Measurements from ENCODE around the gene ZNF593.

Gene ZNF593

GRCh38 chr1:26169669-26170471 lies at the start of gene ZNF593:
Gene ZNF593, plus strand, starts transcription at chr1:26169908. Its CDS starts 76 bp downstream, at chr1:26169984.
- DNase-seq: peak; percentile 93

GRCh38 chr1:26121854-26122773 lies 47.6 kb upstream of the ZNF593 start:
- peak; percentile 69 for DNase-seq

GRCh38 chr1:26122988-26123973 lies 46.4 kb upstream of the ZNF593 start:
- DNase-seq: peak; percentile 66

GRCh38 chr1:26124418-26125331 lies 45.0 kb upstream of the ZNF593 start:
- DNase-seq: no peak

- DNase-seq: no peak
Observed at GRCh38 chr1:26125382-26125781, 44.3 kb upstream of the ZNF593 start.

- DNase-seq: no peak
Observed at GRCh38 chr1:26125946-26126320, 43.8 kb upstream of the ZNF593 start.

- DNase-seq: peak; percentile 70
Observed at GRCh38 chr1:26126321-26127084, 43.2 kb upstream of the ZNF593 start.

- DNase-seq: peak; percentile 34
Observed at GRCh38 chr1:26127235-26128163, 42.2 kb upstream of the ZNF593 start.

GRCh38 chr1:26129778-26130177 lies 39.9 kb upstream of the ZNF593 start:
- DNase-seq: no peak

GRCh38 chr1:26130695-26131094 lies 39.0 kb upstream of the ZNF593 start:
- no peak for DNase-seq

- DNase-seq: no peak
Observed at GRCh38 chr1:26132128-26132833, 37.4 kb upstream of the ZNF593 start.

- no peak for DNase-seq
Observed at GRCh38 chr1:26132834-26133167, 36.9 kb upstream of the ZNF593 start.

GRCh38 chr1:26134466-26134865 lies 35.2 kb upstream of the ZNF593 start:
- no peak for DNase-seq

GRCh38 chr1:26138974-26139558 lies 30.6 kb upstream of the ZNF593 start:
- no peak for DNase-seq

- DNase-seq: no peak
Observed at GRCh38 chr1:26142159-26142558, 27.5 kb upstream of the ZNF593 start.

- peak; percentile 81 for DNase-seq
Observed at GRCh38 chr1:26145041-26145959, 24.4 kb upstream of the ZNF593 start.

GRCh38 chr1:26145960-26146294 lies 23.8 kb upstream of the ZNF593 start:
- no peak for DNase-seq

GRCh38 chr1:26148887-26149286 lies 20.8 kb upstream of the ZNF593 start:
- DNase-seq: no peak

All from inflammatory macrophage treated with lipopolysaccharide for 4 hours (primary cell).